ENCODE results near the gene OR51E2.
A peak's percentile ranks its signal among the peaks of the same experiment; 100 is the strongest.

The OR51E2 gene

DNA sequence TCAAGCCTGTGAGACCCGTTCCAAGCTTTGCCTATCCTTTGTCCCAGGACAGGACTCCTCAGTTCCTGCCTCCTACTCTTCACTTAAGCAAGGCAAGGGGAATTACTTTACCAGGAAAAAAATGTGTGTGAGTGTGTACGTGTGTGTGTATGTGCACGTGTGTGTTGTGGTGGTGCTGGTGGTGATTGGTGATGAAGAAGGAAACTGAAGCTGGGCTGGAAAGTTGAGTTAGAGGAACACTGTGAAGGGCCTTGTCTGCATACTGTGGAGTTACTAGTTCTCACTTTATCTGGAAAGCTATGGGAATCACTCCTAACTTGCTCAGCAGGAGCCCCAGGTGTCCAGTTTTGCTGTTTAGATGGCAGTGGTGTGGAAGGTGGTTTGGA is 60.0 kb downstream of the OR51E2 start:
- H3K4me1 ChIP-seq (ENCODE audit: low read length): peaks cover 4% of the 10 kb centered on the region
- H3K27me3 ChIP-seq (ENCODE audit: low read depth, low read length): 0 out of 2 replicates have a peak, but pooled peaks cover 5% of the 10 kb centered on the region
- H3K36me3 ChIP-seq (replicated peaks; ENCODE audit: low read depth, low read length): no peaks in the 10 kb centered on the region
- no peaks in the 10 kb centered on the region for H4K20me1 ChIP-seq (ENCODE audit: insufficient read depth, low read length)
- no peak overlapping the region for H3K9ac ChIP-seq (ENCODE audit: low read length)
- H3K4me2 ChIP-seq (ENCODE audit: low read length): peak overlapping the region; percentile 91; the same call in 1 of the 2 replicates
- H2AFZ ChIP-seq (ENCODE audit: low read depth, low read length): peak overlapping the region; percentile 86; the same call in 1 of the 2 replicates
- no peak overlapping the region for H3K27ac ChIP-seq (ENCODE audit: low read length)
- H3K79me2 ChIP-seq (ENCODE audit: low read length): no peaks in the 10 kb centered on the region
- peak overlapping the region; percentile 71 for H3K4me3 ChIP-seq (ENCODE audit: low read length)
- TF ChIP-seq, protein P1, sequence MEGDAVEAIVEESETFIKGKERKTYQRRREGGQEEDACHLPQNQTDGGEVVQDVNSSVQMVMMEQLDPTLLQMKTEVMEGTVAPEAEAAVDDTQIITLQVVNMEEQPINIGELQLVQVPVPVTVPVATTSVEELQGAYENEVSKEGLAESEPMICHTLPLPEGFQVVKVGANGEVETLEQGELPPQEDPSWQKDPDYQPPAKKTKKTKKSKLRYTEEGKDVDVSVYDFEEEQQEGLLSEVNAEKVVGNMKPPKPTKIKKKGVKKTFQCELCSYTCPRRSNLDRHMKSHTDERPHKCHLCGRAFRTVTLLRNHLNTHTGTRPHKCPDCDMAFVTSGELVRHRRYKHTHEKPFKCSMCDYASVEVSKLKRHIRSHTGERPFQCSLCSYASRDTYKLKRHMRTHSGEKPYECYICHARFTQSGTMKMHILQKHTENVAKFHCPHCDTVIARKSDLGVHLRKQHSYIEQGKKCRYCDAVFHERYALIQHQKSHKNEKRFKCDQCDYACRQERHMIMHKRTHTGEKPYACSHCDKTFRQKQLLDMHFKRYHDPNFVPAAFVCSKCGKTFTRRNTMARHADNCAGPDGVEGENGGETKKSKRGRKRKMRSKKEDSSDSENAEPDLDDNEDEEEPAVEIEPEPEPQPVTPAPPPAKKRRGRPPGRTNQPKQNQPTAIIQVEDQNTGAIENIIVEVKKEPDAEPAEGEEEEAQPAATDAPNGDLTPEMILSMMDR (IDR thresholded peaks at IDR 0.05; ENCODE audit: low read depth, low read length): no peak
- no peak for TF ChIP-seq EZH2phosphoT487 (IDR thresholded peaks at IDR 0.05; ENCODE audit: low read depth)
- no peaks in the 10 kb centered on the region for H3K9me3 ChIP-seq (ENCODE audit: insufficient read depth, low read length)

DNA sequence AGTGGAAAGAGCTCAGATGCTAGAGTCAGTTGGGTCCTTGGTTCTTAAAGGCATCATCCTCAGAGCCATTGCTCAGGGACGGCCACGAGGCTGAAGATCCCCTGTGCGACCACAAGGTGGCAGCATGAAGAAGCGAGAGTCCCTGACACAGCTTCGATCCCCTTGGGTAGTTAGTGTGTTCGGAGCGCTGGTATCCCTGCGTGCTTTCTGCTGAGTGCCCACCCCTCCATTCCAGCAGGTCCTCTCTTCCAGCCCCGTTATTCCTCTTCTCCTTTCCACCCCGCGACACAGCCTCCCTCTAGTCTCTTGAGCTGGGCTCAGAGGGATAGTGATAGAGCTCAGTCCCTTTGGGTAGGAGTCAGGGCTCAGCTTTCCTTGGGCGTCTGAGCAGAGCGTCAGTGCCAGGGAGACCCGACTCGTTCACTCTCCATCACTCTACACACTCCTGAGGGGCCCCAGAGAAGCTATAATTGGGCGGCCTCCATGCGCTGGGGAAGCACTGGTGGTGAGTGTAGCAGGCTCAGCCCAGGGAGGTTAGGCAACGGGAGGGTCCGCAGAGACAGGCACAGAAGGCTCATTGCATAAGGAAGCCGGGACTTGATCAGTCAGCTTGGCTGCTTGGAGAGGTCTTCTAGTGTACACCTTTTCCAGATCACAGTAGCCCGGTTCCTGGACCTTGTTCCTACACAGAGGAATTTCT is 60.5 kb downstream of the OR51E2 start, which contains the start of gene OR51D1:
Gene OR51D1 (plus strand): TSS at position 516 of the 700 bp plus-strand sequence. CDS start 2,314 bp downstream, outside the sequence.
- H3K4me2 ChIP-seq (ENCODE audit: low read length): peak within 1 kb of the TSS; percentile 91
- no peaks in the 10 kb centered on the region for H3K36me3 ChIP-seq (replicated peaks; ENCODE audit: low read depth, low read length)
- H3K27ac ChIP-seq (ENCODE audit: low read length): no peak within 1 kb of the TSS
- H3K4me1 ChIP-seq (ENCODE audit: low read length): peaks cover 4% of the 10 kb centered on the region
- 0 out of 2 replicates have a peak, but pooled peaks cover 5% of the 10 kb centered on the region for H3K27me3 ChIP-seq (ENCODE audit: low read depth, low read length)
- no peaks in the 10 kb centered on the region for H3K79me2 ChIP-seq (ENCODE audit: low read length)
- TF ChIP-seq, protein P1 (IDR thresholded peaks at IDR 0.05; ENCODE audit: low read depth, low read length): peak; percentile 86
- TF ChIP-seq EZH2phosphoT487 (IDR thresholded peaks at IDR 0.05; ENCODE audit: low read depth): no peak
- H3K4me3 ChIP-seq (ENCODE audit: low read length): peak within 1 kb of the TSS; percentile 71
- peak within 1 kb of the TSS; percentile 86 for H2AFZ ChIP-seq (ENCODE audit: low read depth, low read length)
- peak within 1 kb of the TSS; percentile 45 for H3K9ac ChIP-seq (ENCODE audit: low read length)
- H3K9me3 ChIP-seq (ENCODE audit: insufficient read depth, low read length): no peaks in the 10 kb centered on the region
- no peaks in the 10 kb centered on the region for H4K20me1 ChIP-seq (ENCODE audit: insufficient read depth, low read length)

DNA sequence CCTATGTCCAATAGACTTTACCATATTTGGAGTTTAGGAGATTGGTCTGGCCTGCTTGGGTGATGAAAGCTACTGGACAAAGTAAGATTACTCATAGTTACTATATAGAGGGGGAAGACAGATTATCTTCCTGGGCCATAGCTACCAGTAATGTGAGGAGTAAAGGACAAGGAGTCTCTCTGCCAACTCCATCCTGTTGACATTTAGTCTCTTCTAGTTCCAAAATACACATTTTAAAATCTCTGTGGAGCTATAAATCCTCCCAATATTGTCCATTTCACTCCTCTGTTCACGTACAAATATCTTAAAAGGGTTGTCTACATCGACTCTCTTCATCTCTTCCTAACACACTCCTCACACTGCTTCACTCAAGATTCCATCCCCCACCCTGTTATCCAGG is 61.5 kb downstream of the OR51E2 start:
- H3K79me2 ChIP-seq (ENCODE audit: low read length): no peaks in the 10 kb centered on the region
- 0 out of 2 replicates have a peak, but pooled peaks cover 5% of the 10 kb centered on the region for H3K27me3 ChIP-seq (ENCODE audit: low read depth, low read length)
- no peak overlapping the region for H3K27ac ChIP-seq (ENCODE audit: low read length)
- H3K4me3 ChIP-seq (ENCODE audit: low read length): no peak overlapping the region
- no peaks in the 10 kb centered on the region for H3K9me3 ChIP-seq (ENCODE audit: insufficient read depth, low read length)
- H3K9ac ChIP-seq (ENCODE audit: low read length): no peak overlapping the region
- H4K20me1 ChIP-seq (ENCODE audit: insufficient read depth, low read length): no peaks in the 10 kb centered on the region
- peaks cover 4% of the 10 kb centered on the region for H3K4me1 ChIP-seq (ENCODE audit: low read length)
- H3K4me2 ChIP-seq (ENCODE audit: low read length): no peak overlapping the region
- H3K36me3 ChIP-seq (replicated peaks; ENCODE audit: low read depth, low read length): no peaks in the 10 kb centered on the region
- H2AFZ ChIP-seq (ENCODE audit: low read depth, low read length): no peak overlapping the region
- no peak for TF ChIP-seq EZH2phosphoT487 (IDR thresholded peaks at IDR 0.05; ENCODE audit: low read depth)
- TF ChIP-seq, protein P1 (IDR thresholded peaks at IDR 0.05; ENCODE audit: low read depth, low read length): no peak
